GM10266 (cell line): ENCODE measurements around the gene MIDN.
A peak's percentile ranks its signal among the peaks of the same experiment; 100 is the strongest.

Experiments
- DNase-seq: peaks from one replicate; pipeline ENCODE4 v3.0.0; 2012; ENCODE audit errors: extremely low spot score
- TF ChIP-seq, protein P1 (sequence below): IDR thresholded peaks from 2 replicates; pipeline ENCODE4 v1.5.1; 2012; ENCODE audit warnings: mild to moderate bottlenecking, low read depth; ENCODE audit not compliant: control insufficient read depth, insufficient read depth; ENCODE audit errors: missing control alignments

MIDN gene

DNA sequence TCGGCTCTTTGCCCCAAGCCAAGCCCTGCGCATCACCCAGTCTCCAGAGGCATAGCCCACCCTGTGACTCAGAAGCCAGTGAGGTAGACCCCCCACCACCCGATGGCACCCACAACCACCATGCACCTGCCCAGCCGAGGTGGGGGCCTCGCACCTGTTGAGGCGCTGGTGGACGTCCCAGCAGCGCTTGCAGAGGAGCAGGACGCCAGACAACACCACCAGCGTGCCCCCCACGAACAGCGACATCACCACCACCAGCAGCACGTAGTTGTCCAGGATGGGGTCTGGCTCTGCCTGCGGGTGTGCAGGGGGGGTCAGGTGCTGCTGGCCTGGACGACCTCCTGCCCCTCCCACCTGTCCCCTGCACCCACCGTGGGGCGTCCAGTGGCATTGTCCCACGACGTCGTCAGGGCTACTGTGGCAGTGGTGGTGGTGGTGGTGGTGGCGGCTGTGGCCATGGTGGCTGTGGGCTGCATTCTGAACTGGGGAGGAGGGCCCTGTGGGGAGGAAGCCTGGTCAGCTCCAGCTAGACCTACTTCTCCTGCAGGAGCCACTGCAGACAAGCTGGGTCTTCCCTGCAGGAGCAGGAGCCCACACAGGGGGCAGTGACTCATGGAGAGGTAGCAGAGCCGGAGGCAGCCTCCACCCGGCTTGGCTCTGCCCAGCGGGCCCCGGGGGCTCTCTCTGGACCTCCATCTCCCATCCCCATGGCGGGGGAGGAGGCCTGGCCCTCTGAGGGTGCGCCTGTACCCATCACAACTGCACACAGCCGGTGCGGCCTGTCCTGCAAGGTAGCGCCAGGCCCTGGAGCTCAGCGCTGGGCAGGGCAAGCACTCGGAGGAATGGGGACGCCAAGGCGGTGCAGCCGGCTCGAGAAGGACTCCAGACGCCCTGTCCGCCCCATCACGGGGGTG is 12.5 kb upstream of the MIDN start:
- TF ChIP-seq, protein P1, sequence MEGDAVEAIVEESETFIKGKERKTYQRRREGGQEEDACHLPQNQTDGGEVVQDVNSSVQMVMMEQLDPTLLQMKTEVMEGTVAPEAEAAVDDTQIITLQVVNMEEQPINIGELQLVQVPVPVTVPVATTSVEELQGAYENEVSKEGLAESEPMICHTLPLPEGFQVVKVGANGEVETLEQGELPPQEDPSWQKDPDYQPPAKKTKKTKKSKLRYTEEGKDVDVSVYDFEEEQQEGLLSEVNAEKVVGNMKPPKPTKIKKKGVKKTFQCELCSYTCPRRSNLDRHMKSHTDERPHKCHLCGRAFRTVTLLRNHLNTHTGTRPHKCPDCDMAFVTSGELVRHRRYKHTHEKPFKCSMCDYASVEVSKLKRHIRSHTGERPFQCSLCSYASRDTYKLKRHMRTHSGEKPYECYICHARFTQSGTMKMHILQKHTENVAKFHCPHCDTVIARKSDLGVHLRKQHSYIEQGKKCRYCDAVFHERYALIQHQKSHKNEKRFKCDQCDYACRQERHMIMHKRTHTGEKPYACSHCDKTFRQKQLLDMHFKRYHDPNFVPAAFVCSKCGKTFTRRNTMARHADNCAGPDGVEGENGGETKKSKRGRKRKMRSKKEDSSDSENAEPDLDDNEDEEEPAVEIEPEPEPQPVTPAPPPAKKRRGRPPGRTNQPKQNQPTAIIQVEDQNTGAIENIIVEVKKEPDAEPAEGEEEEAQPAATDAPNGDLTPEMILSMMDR: no peak
- DNase-seq: no peak

GRCh38 chr19:1236576-1236975 is 11.8 kb upstream of the MIDN start:
- DNase-seq: no peak
- TF ChIP-seq, protein P1: no peak

DNA sequence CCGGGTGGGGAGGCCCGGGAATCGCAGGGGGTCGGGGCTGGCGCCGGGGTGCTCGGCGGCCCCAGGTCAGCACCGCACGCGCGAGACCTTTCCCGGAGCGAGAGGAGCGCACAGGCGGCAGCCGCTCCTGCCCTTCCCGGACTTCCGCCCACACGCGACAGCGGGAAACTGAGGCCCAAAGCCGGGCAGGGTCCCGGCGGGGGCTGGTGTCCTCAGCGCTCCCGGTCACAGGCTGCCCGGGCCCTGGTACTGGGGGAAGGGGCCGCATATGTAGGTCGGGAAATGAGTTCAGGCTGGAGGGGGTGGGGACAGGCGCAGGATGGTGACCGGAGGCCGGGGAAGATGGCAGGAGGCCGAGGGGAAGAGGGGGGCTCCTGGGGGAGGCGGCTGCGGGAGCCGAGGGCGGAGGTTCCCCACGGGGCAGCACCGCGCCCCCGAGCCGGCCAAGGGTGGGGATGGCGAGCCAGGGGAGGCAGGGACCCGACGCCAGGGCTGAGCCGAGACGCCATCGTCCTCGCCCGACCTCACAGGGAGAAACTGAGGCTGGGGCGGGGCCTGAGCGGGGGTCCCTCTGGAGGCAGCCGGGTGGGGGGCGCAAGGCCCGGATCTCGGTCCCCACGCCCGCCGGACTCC is 11.2 kb upstream of the MIDN start:
- TF ChIP-seq, protein P1: no peak
- DNase-seq: no peak

DNA sequence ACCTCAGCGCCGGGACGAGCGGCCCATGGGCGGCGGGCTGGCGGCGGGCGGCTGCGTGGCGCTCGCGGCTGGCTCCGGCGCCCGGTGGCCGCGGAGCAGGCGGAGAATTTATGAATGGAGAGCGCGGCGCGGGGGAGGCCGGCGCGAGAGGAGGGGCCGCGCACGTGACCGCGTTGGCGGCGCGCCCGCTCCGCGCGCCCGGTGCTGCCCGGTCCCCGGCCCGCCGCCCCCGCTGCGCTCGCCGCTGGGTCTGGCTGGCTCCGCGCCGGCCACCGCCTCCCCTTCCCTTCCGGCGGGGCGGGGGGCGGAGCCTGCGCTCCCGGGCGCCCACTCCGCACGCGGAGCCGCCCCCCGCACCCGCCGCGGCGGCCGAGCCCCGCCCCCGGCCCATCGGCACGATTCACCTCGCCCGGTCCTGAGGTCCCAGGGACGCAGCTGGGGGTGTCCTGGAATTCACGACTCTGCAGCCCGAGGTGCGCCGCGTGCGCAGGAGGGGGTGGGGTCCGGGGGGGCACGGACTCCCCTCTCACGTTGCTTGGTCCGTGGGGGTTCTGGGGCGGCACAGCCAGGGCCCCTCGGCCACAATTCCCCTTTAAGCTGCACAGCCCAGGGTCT is 10.5 kb upstream of the MIDN start, which contains the start of gene CBARP:
TSS of gene CBARP (minus strand) at position 252 of the 615 bp plus-strand sequence. CDS start 1,905 bp downstream, outside the sequence.
- peak; percentile 81 for DNase-seq
- TF ChIP-seq, protein P1: no peak

DNA sequence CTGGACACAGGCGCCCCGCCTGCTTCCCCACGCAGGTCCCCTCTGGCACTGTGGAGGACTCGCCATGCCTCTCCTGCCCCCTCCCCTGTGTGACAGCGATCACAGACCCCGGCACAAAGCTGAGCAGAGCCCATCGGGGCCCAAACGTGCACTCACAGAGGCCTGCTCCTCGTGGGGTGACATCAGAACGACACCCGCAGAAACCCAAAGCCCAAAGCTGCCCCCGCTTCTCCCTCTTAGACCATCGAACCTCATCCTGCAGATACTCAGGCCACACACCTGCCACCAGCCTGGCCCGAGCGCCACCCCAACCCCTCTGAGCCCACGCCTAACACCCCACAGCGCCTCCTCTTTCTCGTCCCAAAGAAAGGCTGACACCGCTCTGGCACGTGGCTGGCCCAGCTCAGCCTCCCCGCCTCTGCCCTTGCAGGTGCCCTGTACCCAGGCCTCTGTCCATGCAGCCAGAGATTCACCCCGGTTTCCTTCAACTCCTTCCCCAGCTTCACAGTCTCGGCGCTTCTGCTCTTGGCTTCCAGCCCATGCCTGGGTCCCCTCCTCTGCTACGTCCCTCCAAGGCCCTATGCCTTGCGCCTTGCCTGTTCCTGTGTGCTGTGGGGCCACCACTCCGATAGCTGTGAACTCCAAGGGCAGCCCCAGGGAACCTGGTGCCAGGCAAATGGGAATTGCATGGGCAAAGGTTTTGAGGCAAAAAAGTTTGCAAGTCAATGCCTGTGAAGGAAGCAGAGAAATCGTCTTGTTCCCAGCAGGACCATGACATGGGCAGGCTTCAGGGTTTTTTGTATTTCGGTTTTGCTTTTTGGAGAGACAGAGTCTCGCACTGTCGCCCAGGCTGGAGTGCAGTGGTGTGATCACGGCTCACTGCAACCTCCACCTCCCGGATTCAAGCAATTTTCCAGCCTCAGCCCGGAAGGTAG is 9.7 kb upstream of the MIDN start:
- TF ChIP-seq, protein P1: no peak
- DNase-seq: no peak

DNA sequence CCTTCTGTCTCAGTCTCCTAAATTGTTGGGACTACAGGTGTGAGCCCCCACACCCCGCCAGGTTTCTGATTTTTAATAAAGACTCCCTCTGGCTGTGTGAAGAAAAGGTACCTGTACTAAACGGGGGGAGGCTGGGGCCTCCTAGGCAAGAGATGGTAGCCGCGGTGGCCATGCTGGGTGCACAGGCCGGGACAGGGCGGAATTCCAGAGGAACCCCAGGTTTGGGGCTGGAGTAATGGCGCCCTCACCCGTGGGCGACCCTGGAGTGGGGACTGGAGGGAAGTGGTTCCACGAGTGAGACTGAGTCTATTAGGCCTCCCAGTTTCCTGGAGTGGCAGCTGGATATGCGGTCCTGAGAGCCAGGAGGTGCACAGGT is 9.0 kb upstream of the MIDN start:
- DNase-seq: no peak
- TF ChIP-seq, protein P1: no peak
